Neural cell (in vitro differentiated cells): ENCODE results near the gene BRAF. TPM values are rescaled to one million over a fixed set of nuclear protein-coding genes. Genes with fewer than 3 reads are reported as not detected.
"Not testable (repeated sequence)": the region's sequence is repeated elsewhere in the genome, so short reads cannot be mapped to it uniquely, and the experiment has no call there.

ENCODE experiments used
- H2AFZ ChIP-seq: fragments of 200-600, 300-800 bp; sonication (generic), shearing (Covaris generic); 2 replicates; pipeline ENCODE4 v1.6.0; 2014; ENCODE audit warnings: low read depth, mild to moderate bottlenecking, antibody characterized with exemption, low read length, moderate library complexity
- H3F3A ChIP-seq: fragments of 200-600 bp; shearing (Covaris generic); 2 replicates; pipeline ENCODE4 v1.6.1; 2016; ENCODE audit warnings: mild to moderate bottlenecking, moderate library complexity, mixed read lengths, antibody characterized with exemption, low read length; ENCODE audit not compliant: insufficient read depth, poor library complexity, severe bottlenecking
- H3K27ac ChIP-seq: fragments of 200-600, 300-800 bp; sonication (generic), shearing (Covaris generic); 2 replicates; pipeline ENCODE4 v1.5.1; 2014; ENCODE audit warnings: mild to moderate bottlenecking, low read length, moderate library complexity
- H3K27me3 ChIP-seq: fragments of 300-800, 200-600 bp; sonication (generic), shearing (Covaris generic); 2 replicates; pipeline ENCODE4 v1.6.0; 2014; ENCODE audit warnings: mild to moderate bottlenecking, low read depth, low read length, moderate library complexity; ENCODE audit not compliant: insufficient read depth
- H3K36me3 ChIP-seq: fragments of 300-800, 200-600 bp; sonication (generic), shearing (Covaris generic); 2 replicates; pipeline ENCODE4 v1.5.1; 2014; ENCODE audit warnings: mild to moderate bottlenecking, antibody characterized with exemption, low read length, moderate library complexity; ENCODE audit not compliant: insufficient read depth
- H3K4me2 ChIP-seq: fragments of 300-800, 200-600 bp; sonication (generic), shearing (Covaris generic); 2 replicates; pipeline ENCODE4 v1.6.0; 2014; ENCODE audit warnings: mild to moderate bottlenecking, low read length
- H3K4me3 ChIP-seq: fragments of 300-800, 200-600 bp; sonication (generic), shearing (Covaris generic); 2 replicates; pipeline ENCODE4 v1.5.1; 2014; ENCODE audit warnings: mild to moderate bottlenecking, low read length, moderate library complexity
- H3K79me2 ChIP-seq: fragments of 200-600 bp; shearing (Covaris generic); replicated peaks from 2 replicates; pipeline ENCODE4 v1.6.0; 2014; ENCODE audit warnings: mild to moderate bottlenecking, low read length, moderate library complexity; ENCODE audit not compliant: insufficient read depth
- H3K9ac ChIP-seq: fragments of 300-800, 200-600 bp; sonication (generic), shearing (Covaris generic); 2 replicates; pipeline ENCODE4 v1.6.1; 2016; ENCODE audit warnings: mild to moderate bottlenecking, low read length, mixed read lengths
- H3K9me2 ChIP-seq: fragments of 200-600 bp; shearing (Covaris generic); 2 replicates; pipeline ENCODE4 v1.6.1; 2016; ENCODE audit warnings: mild to moderate bottlenecking, low read length, mixed read lengths; ENCODE audit not compliant: insufficient read depth
- H3K9me3 ChIP-seq: fragments of 200-600, 300-800 bp; sonication (generic), shearing (Covaris generic); 2 replicates; pipeline ENCODE4 v1.6.1; 2016; ENCODE audit warnings: mild to moderate bottlenecking, mixed run types, low read length, moderate library complexity, mixed read lengths
- H4K20me1 ChIP-seq: fragments of 200-600 bp; shearing (Covaris generic); 2 replicates; pipeline ENCODE4 v1.6.1; 2016; ENCODE audit warnings: mild to moderate bottlenecking, mixed run types; ENCODE audit not compliant: insufficient read depth
- EP300 ChIP-seq: fragments of 450-650 bp; conservative IDR thresholded peaks from 2 replicates; pipeline ENCODE4 v1.6.1; 2014; ENCODE audit warnings: antibody characterized with exemption, mild to moderate bottlenecking, moderate library complexity; ENCODE audit not compliant: poor library complexity, severe bottlenecking
- EZH2 ChIP-seq: fragments of 200-600, 300-800 bp; shearing (Covaris generic), sonication (generic); IDR thresholded peaks from 2 replicates; pipeline ENCODE4 v1.6.1; 2014; ENCODE audit warnings: antibody characterized with exemption, low read length, borderline replicate concordance, mild to moderate bottlenecking; ENCODE audit not compliant: insufficient read depth, poor library complexity, severe bottlenecking
- MXI1 ChIP-seq: fragments of 450-650 bp; conservative IDR thresholded peaks from 2 replicates; pipeline ENCODE4 v1.6.1; 2014; ENCODE audit warnings: antibody characterized with exemption, mild to moderate bottlenecking; ENCODE audit not compliant: poor library complexity, severe bottlenecking
- POLR2AphosphoS5 ChIP-seq: IDR thresholded peaks from 2 replicates; pipeline ENCODE4 v1.6.1; 2012
- RAD21 ChIP-seq: fragments of 450-650 bp; conservative IDR thresholded peaks from 2 replicates; pipeline ENCODE4 v1.6.1; 2014; ENCODE audit warnings: antibody characterized with exemption, mild to moderate bottlenecking, moderate library complexity
- SMC3 ChIP-seq: fragments of 450-650 bp; conservative IDR thresholded peaks from 2 replicates; pipeline ENCODE4 v1.6.1; 2014; ENCODE audit warnings: antibody characterized with exemption, mild to moderate bottlenecking, moderate library complexity; ENCODE audit not compliant: poor library complexity
- TAF1 ChIP-seq: IDR thresholded peaks from 2 replicates; pipeline ENCODE4 v1.6.1; 2012; ENCODE audit warnings: low read depth
- polyA plus RNA-seq: library from polyadenylated mRNA; depleted of rRNA; stranded (reverse); fragments of >200 nt; gene quantifications from 2 replicates; pipeline ENCODE4 v1.2.3, GENCODE V29; 2014
- TF ChIP-seq, protein P1 (sequence below): fragments of 450-650 bp; IDR thresholded peaks from 2 replicates; pipeline ENCODE4 v1.5.1; 2014; ENCODE audit warnings: antibody characterized with exemption, mild to moderate bottlenecking, moderate library complexity; ENCODE audit not compliant: poor library complexity, severe bottlenecking
- TF ChIP-seq, protein P2 (sequence below): IDR thresholded peaks from 2 replicates; pipeline ENCODE4 v1.6.1; 2012; ENCODE audit warnings: borderline replicate concordance

The BRAF gene
- polyA plus RNA-seq, 1 donor from 2014 or later, result 31.7 TPM

DNA sequence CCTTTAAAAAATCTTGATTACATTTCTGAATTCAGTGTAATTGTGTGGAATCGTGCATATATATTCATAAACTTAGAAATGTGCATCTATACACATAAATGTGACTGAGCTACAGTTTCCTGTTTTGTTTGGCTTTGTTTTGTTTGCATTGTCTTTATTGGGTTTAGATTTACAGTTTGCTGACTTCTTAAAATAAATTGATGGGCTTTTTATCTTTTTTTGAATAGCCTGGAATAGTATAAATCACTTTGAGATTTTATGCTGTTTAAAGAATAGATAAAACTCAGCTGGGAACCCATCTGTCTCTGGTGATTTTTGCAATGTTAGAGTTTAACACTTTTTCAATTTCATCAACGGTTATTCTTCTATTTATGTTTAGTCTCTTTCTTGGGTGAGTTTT, 21.2 kb upstream of the BRAF start:
- H3K27me3 ChIP-seq, result no peaks in the 10 kb centered on the region
- H3K4me2 ChIP-seq, result no peak overlapping the region
- H3F3A ChIP-seq, result no peaks in the 10 kb centered on the region
- no peak overlapping the region for H3K4me3 ChIP-seq
- no peaks in the 10 kb centered on the region for H3K9me3 ChIP-seq
- H2AFZ ChIP-seq, result no peak overlapping the region
- no peak for TF ChIP-seq POLR2AphosphoS5
- no peak for TF ChIP-seq TAF1
- no peak for TF ChIP-seq EZH2
- TF ChIP-seq MXI1, result no peak
- TF ChIP-seq EP300, result no peak
- TF ChIP-seq SMC3, result no peak
- TF ChIP-seq, protein P1, sequence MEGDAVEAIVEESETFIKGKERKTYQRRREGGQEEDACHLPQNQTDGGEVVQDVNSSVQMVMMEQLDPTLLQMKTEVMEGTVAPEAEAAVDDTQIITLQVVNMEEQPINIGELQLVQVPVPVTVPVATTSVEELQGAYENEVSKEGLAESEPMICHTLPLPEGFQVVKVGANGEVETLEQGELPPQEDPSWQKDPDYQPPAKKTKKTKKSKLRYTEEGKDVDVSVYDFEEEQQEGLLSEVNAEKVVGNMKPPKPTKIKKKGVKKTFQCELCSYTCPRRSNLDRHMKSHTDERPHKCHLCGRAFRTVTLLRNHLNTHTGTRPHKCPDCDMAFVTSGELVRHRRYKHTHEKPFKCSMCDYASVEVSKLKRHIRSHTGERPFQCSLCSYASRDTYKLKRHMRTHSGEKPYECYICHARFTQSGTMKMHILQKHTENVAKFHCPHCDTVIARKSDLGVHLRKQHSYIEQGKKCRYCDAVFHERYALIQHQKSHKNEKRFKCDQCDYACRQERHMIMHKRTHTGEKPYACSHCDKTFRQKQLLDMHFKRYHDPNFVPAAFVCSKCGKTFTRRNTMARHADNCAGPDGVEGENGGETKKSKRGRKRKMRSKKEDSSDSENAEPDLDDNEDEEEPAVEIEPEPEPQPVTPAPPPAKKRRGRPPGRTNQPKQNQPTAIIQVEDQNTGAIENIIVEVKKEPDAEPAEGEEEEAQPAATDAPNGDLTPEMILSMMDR, result no peak
- no peak for TF ChIP-seq RAD21
- TF ChIP-seq, protein P2, sequence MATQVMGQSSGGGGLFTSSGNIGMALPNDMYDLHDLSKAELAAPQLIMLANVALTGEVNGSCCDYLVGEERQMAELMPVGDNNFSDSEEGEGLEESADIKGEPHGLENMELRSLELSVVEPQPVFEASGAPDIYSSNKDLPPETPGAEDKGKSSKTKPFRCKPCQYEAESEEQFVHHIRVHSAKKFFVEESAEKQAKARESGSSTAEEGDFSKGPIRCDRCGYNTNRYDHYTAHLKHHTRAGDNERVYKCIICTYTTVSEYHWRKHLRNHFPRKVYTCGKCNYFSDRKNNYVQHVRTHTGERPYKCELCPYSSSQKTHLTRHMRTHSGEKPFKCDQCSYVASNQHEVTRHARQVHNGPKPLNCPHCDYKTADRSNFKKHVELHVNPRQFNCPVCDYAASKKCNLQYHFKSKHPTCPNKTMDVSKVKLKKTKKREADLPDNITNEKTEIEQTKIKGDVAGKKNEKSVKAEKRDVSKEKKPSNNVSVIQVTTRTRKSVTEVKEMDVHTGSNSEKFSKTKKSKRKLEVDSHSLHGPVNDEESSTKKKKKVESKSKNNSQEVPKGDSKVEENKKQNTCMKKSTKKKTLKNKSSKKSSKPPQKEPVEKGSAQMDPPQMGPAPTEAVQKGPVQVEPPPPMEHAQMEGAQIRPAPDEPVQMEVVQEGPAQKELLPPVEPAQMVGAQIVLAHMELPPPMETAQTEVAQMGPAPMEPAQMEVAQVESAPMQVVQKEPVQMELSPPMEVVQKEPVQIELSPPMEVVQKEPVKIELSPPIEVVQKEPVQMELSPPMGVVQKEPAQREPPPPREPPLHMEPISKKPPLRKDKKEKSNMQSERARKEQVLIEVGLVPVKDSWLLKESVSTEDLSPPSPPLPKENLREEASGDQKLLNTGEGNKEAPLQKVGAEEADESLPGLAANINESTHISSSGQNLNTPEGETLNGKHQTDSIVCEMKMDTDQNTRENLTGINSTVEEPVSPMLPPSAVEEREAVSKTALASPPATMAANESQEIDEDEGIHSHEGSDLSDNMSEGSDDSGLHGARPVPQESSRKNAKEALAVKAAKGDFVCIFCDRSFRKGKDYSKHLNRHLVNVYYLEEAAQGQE, result no peak
- H3K9ac ChIP-seq, result no peak overlapping the region
- H3K9me2 ChIP-seq, result no peaks in the 10 kb centered on the region
- no peaks in the 10 kb centered on the region for H3K79me2 ChIP-seq
- no peak overlapping the region for H3K27ac ChIP-seq
- no peaks in the 10 kb centered on the region for H3K36me3 ChIP-seq
- H4K20me1 ChIP-seq, result no peaks in the 10 kb centered on the region

DNA sequence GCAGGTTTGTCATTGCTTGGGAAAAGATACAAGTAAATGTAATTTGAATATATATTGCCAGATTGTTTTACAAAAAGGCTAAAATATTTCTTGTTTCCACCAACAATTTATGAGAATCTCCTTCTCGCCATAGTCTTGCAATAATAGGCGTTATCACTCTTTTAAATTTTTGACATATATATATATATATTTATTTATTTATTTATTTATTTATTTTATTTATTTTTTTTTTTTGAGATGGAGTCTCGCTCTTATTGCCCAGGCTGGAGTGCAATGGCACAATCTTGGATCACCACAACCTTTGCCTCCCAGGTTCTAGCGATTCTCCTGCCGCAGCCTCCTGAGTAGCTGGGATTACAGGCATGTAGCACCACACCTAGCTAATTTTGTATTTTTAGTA, 17.5 kb upstream of the BRAF start:
- not testable (repeated sequence) for H3K36me3 ChIP-seq, H3K9me2 ChIP-seq, H4K20me1 ChIP-seq, H3K27ac ChIP-seq, H3K9ac ChIP-seq, H3K9me3 ChIP-seq, H3F3A ChIP-seq, H3K27me3 ChIP-seq, H2AFZ ChIP-seq, H3K4me2 ChIP-seq, H3K79me2 ChIP-seq, H3K4me3 ChIP-seq

DNA sequence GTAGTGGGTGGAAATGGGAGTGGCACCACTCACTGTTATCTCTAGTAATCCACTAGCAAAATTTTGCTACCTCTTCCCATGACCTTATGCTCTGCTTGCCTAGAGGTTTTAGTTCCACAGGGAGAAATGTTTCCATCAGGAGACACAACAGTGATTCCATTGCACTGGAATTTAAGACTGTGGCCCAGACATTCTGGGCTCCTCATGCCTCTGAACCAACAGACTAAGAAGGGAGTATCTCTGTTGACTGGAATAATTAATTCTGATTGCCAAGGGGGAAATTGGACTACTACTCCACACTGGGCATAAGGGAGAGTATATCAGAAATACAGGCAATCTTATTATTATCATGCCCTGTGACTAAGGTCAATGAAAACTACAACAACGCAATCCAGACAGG, 16.2 kb upstream of the BRAF start:
- H3K79me2 ChIP-seq, result no peaks in the 10 kb centered on the region

More for the DNA sequence above, 16.2 kb upstream of the BRAF start:
- Histone ChIP-seq H3K27ac (no peak overlapping the region), H3K4me2 (no peak overlapping the region), H4K20me1 (no peaks in the 10 kb centered on the region), H3K9me3 (no peaks in the 10 kb centered on the region), H3K4me3 (no peak overlapping the region), H3K27me3 (no peaks in the 10 kb centered on the region), H2AFZ (no peak overlapping the region), H3F3A (no peaks in the 10 kb centered on the region), H3K9ac (no peak overlapping the region), H3K36me3 (no peaks in the 10 kb centered on the region), H3K9me2 (no peaks in the 10 kb centered on the region)
- TF ChIP-seq MXI1, result no peak
- TF ChIP-seq, protein P1, result no peak
- no peak for TF ChIP-seq EZH2
- no peak for TF ChIP-seq TAF1
- no peak for TF ChIP-seq RAD21
- no peak for TF ChIP-seq POLR2AphosphoS5
- TF ChIP-seq, protein P2, result no peak
- no peak for TF ChIP-seq EP300
- TF ChIP-seq SMC3, result no peak
